Activated CD4-positive, alpha-beta T cell treated with anti-CD3 and anti-CD28 coated beads, Interleukin-2, amount 10 ng/mL, durations not matched to agents 7 days and 5 days (primary cell): ENCODE results near the gene HOXA13. TPM values are rescaled to one million over a fixed set of nuclear protein-coding genes. Genes with fewer than 3 reads are reported as not detected.
A peak's percentile ranks its signal among the peaks of the same experiment; 100 is the strongest.

Experiments
- CTCF ChIA-PET: fragments of 350-600 bp; sonication (Branson Sonifier 250); formaldehyde crosslinking; loops from one replicate; lab custom pipeline; 2021; ENCODE audit warnings: antibody characterized with exemption; lab: Charles Lee
- POLR2A ChIA-PET: fragments of 350-600 bp; sonication (Branson Sonifier 250); formaldehyde crosslinking; loops from one replicate; lab custom pipeline; 2021; ENCODE audit warnings: antibody characterized with exemption; lab: Charles Lee
- DNase-seq: peaks from one replicate; pipeline ENCODE4 v3.0.0-alpha.2; 2020
- H3K27ac Mint-ChIP-seq: one replicate; pipeline ENCODE4 v1.8.0; 2021; ENCODE audit warnings: mild to moderate bottlenecking, moderate library complexity, mixed read lengths
- H3K27me3 Mint-ChIP-seq: one replicate; pipeline ENCODE4 v1.8.0; 2021; ENCODE audit warnings: mixed read lengths
- H3K36me3 Mint-ChIP-seq: one replicate; pipeline ENCODE4 v1.8.0; 2021; ENCODE audit warnings: low read depth, mixed read lengths
- H3K4me1 Mint-ChIP-seq: one replicate; pipeline ENCODE4 v1.8.0; 2021; ENCODE audit warnings: mixed read lengths
- H3K4me3 Mint-ChIP-seq: one replicate; pipeline ENCODE4 v1.8.0; 2021; ENCODE audit warnings: mild to moderate bottlenecking, moderate library complexity, mixed read lengths
- H3K9me3 Mint-ChIP-seq: one replicate; pipeline ENCODE4 v1.8.0; 2021; ENCODE audit warnings: mixed read lengths
- total RNA-seq, 2 experiments: library from RNA; stranded (reverse); gene quantifications; one replicate each; pipeline ENCODE4 v1.2.3, GENCODE V29; 2021

The HOXA13 gene
- total RNA-seq, 2 experiments from 2014 or later: not detected

GRCh38 chr7:27171637-27172314, 28.1 kb downstream of the HOXA13 start:
- CTCF ChIA-PET: interaction anchor here (0.9 to 1.9 kb wide), 3 partner anchors 14 to 84 kb away, joined by 3 to 7 read pairs (median 3); no protein-coding TSS in a partner anchor

GRCh38 chr7:27171325-27171636, 28.6 kb downstream of the HOXA13 start:
- peaks cover 8% of the 10 kb centered on the region for H3K4me1 Mint-ChIP-seq
- no peak overlapping the region for H3K4me3 Mint-ChIP-seq
- peak overlapping the region; percentile 39 for H3K27ac Mint-ChIP-seq
- ChIA-PET POLR2A (no interaction called here), CTCF (interaction anchor here (0.8 to 1.1 kb wide), 2 partner anchors 11 to 15 kb away, joined by 3 read pairs; no protein-coding TSS in a partner anchor)
- peaks cover 8% of the 10 kb centered on the region for H3K36me3 Mint-ChIP-seq
- H3K27me3 Mint-ChIP-seq: peaks cover 67% of the 10 kb centered on the region
- no peak for DNase-seq
- H3K9me3 Mint-ChIP-seq: no peaks in the 10 kb centered on the region

More at GRCh38 chr7:27171637-27172314, 28.1 kb downstream of the HOXA13 start:
- no peak overlapping the region for H3K4me3 Mint-ChIP-seq
- peaks cover 69% of the 10 kb centered on the region for H3K27me3 Mint-ChIP-seq
- POLR2A ChIA-PET: interaction anchor here (0.8 kb wide), 1 partner anchor 21 kb away, joined by 3 read pairs; no protein-coding TSS in a partner anchor
- H3K27ac Mint-ChIP-seq: peak overlapping the region; percentile 77
- peaks cover 8% of the 10 kb centered on the region for H3K36me3 Mint-ChIP-seq
- no peaks in the 10 kb centered on the region for H3K9me3 Mint-ChIP-seq
- DNase-seq: no peak
- peaks cover 8% of the 10 kb centered on the region for H3K4me1 Mint-ChIP-seq

GRCh38 chr7:27170426-27171324, 29.2 kb downstream of the HOXA13 start:
- peaks cover 70% of the 10 kb centered on the region for H3K27me3 Mint-ChIP-seq
- peaks cover 11% of the 10 kb centered on the region for H3K4me1 Mint-ChIP-seq
- H3K9me3 Mint-ChIP-seq: no peaks in the 10 kb centered on the region
- CTCF ChIA-PET: interaction anchor here (0.8 to 1.2 kb wide), 4 partner anchors 9 to 31 kb away, joined by 3 read pairs; no protein-coding TSS in a partner anchor
- POLR2A ChIA-PET: no interaction called here
- no peak overlapping the region for H3K27ac Mint-ChIP-seq
- no peak overlapping the region for H3K4me3 Mint-ChIP-seq
- no peak for DNase-seq
- H3K36me3 Mint-ChIP-seq: peaks cover 8% of the 10 kb centered on the region

- H3K36me3 Mint-ChIP-seq: peaks cover 8% of the 10 kb centered on the region
- H3K27ac Mint-ChIP-seq: no peak overlapping the region
- peaks cover 13% of the 10 kb centered on the region for H3K4me1 Mint-ChIP-seq
- H3K4me3 Mint-ChIP-seq: no peak overlapping the region
- peaks cover 68% of the 10 kb centered on the region for H3K27me3 Mint-ChIP-seq
- ChIA-PET CTCF (interaction anchor here (0.6 to 1.6 kb wide), 5 partner anchors 10 to 32 kb away, joined by 3 to 7 read pairs (median 3); partner anchors contain the start of gene HOXA11), POLR2A (no interaction called here)
- DNase-seq: no peak
- H3K9me3 Mint-ChIP-seq: no peaks in the 10 kb centered on the region
Measured at GRCh38 chr7:27169658-27170425, 30.0 kb downstream of the HOXA13 start.

- ChIA-PET CTCF (interaction anchor here (0.9 to 1.6 kb wide), 5 partner anchors 11 to 31 kb away, joined by 3 to 7 read pairs (median 4); partner anchors contain the start of genes HOXA11, HOXA13 and HOXA7), POLR2A (no interaction called here)
- Mint-ChIP-seq H3K27me3 (peaks cover 75% of the 10 kb centered on the region), H3K4me1 (peaks cover 13% of the 10 kb centered on the region), H3K27ac (peak overlapping the region; percentile 13), H3K9me3 (no peaks in the 10 kb centered on the region), H3K36me3 (peaks cover 8% of the 10 kb centered on the region), H3K4me3 (peak overlapping the region; percentile 30)
- no peak for DNase-seq
Measured at GRCh38 chr7:27168265-27168947, 31.5 kb downstream of the HOXA13 start.

GRCh38 chr7:27167916-27168264, 32.0 kb downstream of the HOXA13 start:
- POLR2A ChIA-PET: no interaction called here
- CTCF ChIA-PET: interaction anchor here (1.2 to 1.6 kb wide), 2 partner anchors 12 to 13 kb away, joined by 3 to 6 read pairs; no protein-coding TSS in a partner anchor
- Mint-ChIP-seq H3K4me1 (peaks cover 13% of the 10 kb centered on the region), H3K9me3 (no peaks in the 10 kb centered on the region), H3K4me3 (no peak overlapping the region), H3K27me3 (peaks cover 78% of the 10 kb centered on the region), H3K27ac (peak overlapping the region; percentile 13), H3K36me3 (peaks cover 8% of the 10 kb centered on the region)
- no peak for DNase-seq

GRCh38 chr7:27166531-27167505, 33.1 kb downstream of the HOXA13 start:
- Mint-ChIP-seq H3K4me1 (peaks cover 10% of the 10 kb centered on the region), H3K27me3 (peaks cover 81% of the 10 kb centered on the region), H3K4me3 (peak overlapping the region; percentile 39), H3K27ac (peak overlapping the region; percentile 19), H3K36me3 (peaks cover 6% of the 10 kb centered on the region), H3K9me3 (no peaks in the 10 kb centered on the region)
- no peak for DNase-seq
- ChIA-PET POLR2A (no interaction called here), CTCF (interaction anchor here (1.0 to 1.9 kb wide), 6 partner anchors 10 to 76 kb away, joined by 3 to 6 read pairs (median 4); partner anchors contain the start of gene EVX1)

GRCh38 chr7:27165996-27166530, 33.8 kb downstream of the HOXA13 start:
- peaks cover 79% of the 10 kb centered on the region for H3K27me3 Mint-ChIP-seq
- peak overlapping the region; percentile 86 for H3K27ac Mint-ChIP-seq
- H3K9me3 Mint-ChIP-seq: no peaks in the 10 kb centered on the region
- ChIA-PET CTCF (interaction anchor here (1.0 to 1.9 kb wide), 6 partner anchors 9 to 76 kb away, joined by 3 to 6 read pairs (median 4); partner anchors contain the start of gene EVX1), POLR2A (no interaction called here)
- peak overlapping the region; percentile 27 for H3K4me3 Mint-ChIP-seq
- DNase-seq: no peak
- H3K36me3 Mint-ChIP-seq: peaks cover 4% of the 10 kb centered on the region
- H3K4me1 Mint-ChIP-seq: peaks cover 9% of the 10 kb centered on the region

GRCh38 chr7:27165089-27165995, 34.5 kb downstream of the HOXA13 start, which contains the start of gene HOXA9:
Gene HOXA9, minus strand, starts transcription at chr7:27165537. Its CDS starts 80 bp downstream, at chr7:27165457.
- Mint-ChIP-seq H3K4me1 (peaks cover 11% of the 10 kb centered on the region), H3K9me3 (no peaks in the 10 kb centered on the region), H3K36me3 (peaks cover 4% of the 10 kb centered on the region), H3K27me3 (peaks cover 76% of the 10 kb centered on the region), H3K4me3 (peak within 1 kb of the TSS; percentile 27), H3K27ac (peak within 1 kb of the TSS; percentile 86)
- ChIA-PET CTCF (interaction anchor here (1.0 to 1.9 kb wide), 4 partner anchors 13 to 77 kb away, joined by 3 to 6 read pairs (median 4); partner anchors contain the start of gene EVX1), POLR2A (no interaction called here)
- no peak for DNase-seq
